Small intestine (tissue), 7 donors: ENCODE results near the gene CTNNAL1. TPM values are rescaled to one million over a fixed set of nuclear protein-coding genes. Genes with fewer than 3 reads are reported as not detected.

Experiments
- DNase-seq, 2 donors: peaks; one replicate each; pipeline versions ENCODE4 v3.0.0 to v3.0.0-alpha.2; 2013
- FAIRE-seq: peaks from 2 replicates; lab custom pipeline; 2012; peaks lifted over from hg19 to GRCh38; lab: Jason Lieb, UNC
- H3K27ac ChIP-seq, 3 donors: one replicate each; pipeline ENCODE4 v1.5.1; 2013; ENCODE audit warnings: low read length in 2 of 3, mild to moderate bottlenecking in 2 of 3, control low read depth in 1 of 3, inconsistent platforms in 1 of 3, low read depth in 1 of 3, moderate library complexity in 1 of 3
- H3K27me3 ChIP-seq, 3 donors: one replicate each; pipeline ENCODE4 v1.6.1; 2013; ENCODE audit warnings: low read length in 3 of 3, inconsistent platforms in 1 of 3; ENCODE audit not compliant: control insufficient read depth in 3 of 3, insufficient read depth in 3 of 3
- H3K36me3 ChIP-seq, 3 donors: one replicate each; pipeline ENCODE4 v1.6.1; 2013; ENCODE audit warnings: low read length in 3 of 3, inconsistent platforms in 1 of 3, low read depth in 1 of 3, mild to moderate bottlenecking in 1 of 3, moderate library complexity in 1 of 3; ENCODE audit not compliant: control insufficient read depth in 3 of 3, insufficient read depth in 2 of 3
- H3K4me1 ChIP-seq, 3 donors: one replicate each; pipeline ENCODE4 v1.6.1; 2013; ENCODE audit warnings: low read length in 2 of 3, inconsistent platforms in 1 of 3, low read depth in 1 of 3, mild to moderate bottlenecking in 1 of 3, moderate library complexity in 1 of 3; ENCODE audit not compliant: control insufficient read depth in 3 of 3, insufficient read depth in 2 of 3
- H3K4me3 ChIP-seq, 3 donors: one replicate each; pipeline ENCODE4 v1.5.1; 2013; ENCODE audit warnings: low read length in 3 of 3, control low read depth in 1 of 3, inconsistent platforms in 1 of 3, low read depth in 1 of 3, mild to moderate bottlenecking in 1 of 3, moderate library complexity in 1 of 3
- H3K9me3 ChIP-seq, 2 donors: one replicate each; pipeline ENCODE4 v1.6.1; 2013; ENCODE audit warnings: low read depth in 1 of 2, low read length in 1 of 2; ENCODE audit not compliant: control insufficient read depth in 2 of 2, insufficient read depth in 1 of 2
- whole genome bisulfite sequencing, 3 donors: extraction: QIAGEN DNeasy Blood & Tissue Kit; methylation state at CpG; one replicate each; pipeline ENCODE4 v1.1.7; 2013; 5-methylcytosine and 5-hydroxymethylcytosine counted together
- polyA plus RNA-seq, 4 donors: library from polyadenylated mRNA; stranded (reverse) in 3 of 4; unstranded in 1 of 4; fragments of 200-250 nt in 3 of 4; fragments of 120-200 nt in 1 of 4; gene quantifications; one replicate each; pipeline versions ENCODE4 v1.2.1 to v1.2.3, GENCODE V29; 2013
- donor health status: healthy with polysubstance abuse.
- donor health status: control.
- donor health status: control.
- donor health status: Bipolar disorder and iron deficiency.
- donor health status: healthy.

CTNNAL1 gene
- polyA plus RNA-seq, 4 donors = 7.8 to 26.6 (median 20.8) TPM

DNA sequence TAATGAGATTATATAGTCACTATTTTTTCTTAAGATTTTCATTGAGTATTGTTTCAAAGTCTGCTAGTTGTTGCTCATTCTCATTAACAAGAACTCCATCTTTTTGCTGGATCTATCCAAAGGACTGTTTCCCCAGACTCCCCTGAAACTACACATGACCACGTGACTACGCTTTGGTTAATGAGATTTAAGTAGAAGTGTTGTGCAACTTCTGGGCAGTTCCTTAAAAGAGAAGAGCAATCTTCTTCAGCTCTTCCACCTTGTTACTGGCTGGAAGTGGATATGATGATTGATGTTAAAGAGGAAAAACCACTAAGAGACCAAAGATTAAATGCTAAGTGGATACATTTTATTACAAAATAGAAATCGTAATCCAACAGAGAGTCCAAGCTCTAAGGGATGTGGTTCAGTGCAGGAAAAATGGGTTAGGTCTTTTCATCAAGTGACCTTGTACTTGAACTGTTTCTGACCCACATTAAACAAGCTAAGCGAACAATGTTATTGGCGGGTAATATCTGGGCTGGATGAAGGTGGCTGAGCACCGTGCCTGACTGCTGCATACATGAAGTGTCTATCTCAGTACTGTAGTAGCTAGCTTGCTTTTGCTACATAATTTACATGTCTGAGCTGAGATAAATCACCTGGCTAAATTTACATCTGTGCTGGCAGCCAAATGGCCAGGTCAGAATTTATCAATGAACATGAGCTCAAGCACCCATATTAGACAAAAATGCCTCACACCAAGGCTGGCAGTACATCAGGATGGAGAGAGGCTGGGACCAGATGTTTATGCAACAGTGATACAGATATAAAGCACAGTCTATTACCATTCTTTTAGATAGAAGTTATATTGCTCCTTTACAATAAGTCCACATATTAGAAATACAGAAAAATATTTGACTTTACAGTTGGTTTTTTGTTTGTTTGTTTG, 7.5 kb upstream of the CTNNAL1 start:
- DNase-seq (no peak), FAIRE-seq (no peak)
- Histone ChIP-seq H3K27me3 (no peaks in the 10 kb centered on the region), H3K9me3 (no peaks in the 10 kb centered on the region), H3K36me3 (peaks cover 0 to 18% (median 12%) of the 10 kb centered on the region in 3 donors), H3K27ac (no peak overlapping the region), H3K4me1 (no peaks in the 10 kb centered on the region), H3K4me3 (no peak overlapping the region)
- 86 to 87% (median 86%) methylated on average over 6 of the region's 6 CpGs for WGBS, 3 donors

- DNase-seq = no peak
- 89 to 93% (median 90%) methylated on average over 3 of the region's 3 CpGs for WGBS, 3 donors
- FAIRE-seq = no peak
Measured at GRCh38 chr9:109020113-109020512, 6.8 kb upstream of the CTNNAL1 start.

DNA sequence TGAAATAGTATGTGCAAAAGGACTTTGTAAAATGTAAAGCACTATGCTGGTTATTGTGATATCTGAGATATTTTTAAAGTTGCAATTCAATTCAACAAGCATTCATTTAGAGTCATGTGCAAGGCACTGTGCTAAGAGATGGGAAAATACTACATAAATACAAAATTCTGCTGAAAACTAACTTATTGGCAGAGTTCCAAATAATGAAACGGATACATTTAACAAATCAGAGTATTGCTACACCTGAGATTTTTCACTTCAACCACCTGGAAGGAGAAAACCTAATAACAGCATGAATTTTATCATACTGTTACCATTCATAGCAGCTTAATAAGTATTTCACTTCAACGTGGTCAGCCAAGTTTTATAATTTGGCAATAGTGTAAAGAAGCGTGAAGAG, 6.1 kb upstream of the CTNNAL1 start:
- Histone ChIP-seq H3K4me1 (peaks cover 0 to 4% (median 0%) of the 10 kb centered on the region in 3 donors), H3K27ac (no peak overlapping the region), H3K4me3 (no peak overlapping the region), H3K27me3 (no peaks in the 10 kb centered on the region), H3K9me3 (no peaks in the 10 kb centered on the region), H3K36me3 (peaks cover 0 to 16% (median 10%) of the 10 kb centered on the region in 3 donors)
- no peak for DNase-seq
- WGBS, 3 donors = 84 to 87% (median 86%) methylated on average over 3 of the region's 3 CpGs
- no peak for FAIRE-seq

More at GRCh38 chr9:109020113-109020512, 6.8 kb upstream of the CTNNAL1 start:
- H3K9me3 ChIP-seq = no peaks in the 10 kb centered on the region
- H3K27ac ChIP-seq = no peak overlapping the region
- no peak overlapping the region for H3K4me3 ChIP-seq
- H3K36me3 ChIP-seq = peaks cover 0 to 17% (median 12%) of the 10 kb centered on the region in 3 donors
- no peaks in the 10 kb centered on the region for H3K27me3 ChIP-seq
- no peaks in the 10 kb centered on the region for H3K4me1 ChIP-seq

GRCh38 chr9:109017493-109017892, 4.2 kb upstream of the CTNNAL1 start:
- 78 to 89% (median 85%) methylated on average over 6 of the region's 6 CpGs for WGBS, 3 donors
- DNase-seq = no peak
- H3K36me3 ChIP-seq = peaks cover 0 to 13% (median 10%) of the 10 kb centered on the region in 3 donors
- peaks cover 0 to 16% (median 0%) of the 10 kb centered on the region in 3 donors for H3K4me1 ChIP-seq
- no peak for FAIRE-seq
- H3K27ac ChIP-seq = no peak overlapping the region
- H3K27me3 ChIP-seq = no peaks in the 10 kb centered on the region
- H3K4me3 ChIP-seq = no peak overlapping the region
- H3K9me3 ChIP-seq = no peaks in the 10 kb centered on the region

DNA sequence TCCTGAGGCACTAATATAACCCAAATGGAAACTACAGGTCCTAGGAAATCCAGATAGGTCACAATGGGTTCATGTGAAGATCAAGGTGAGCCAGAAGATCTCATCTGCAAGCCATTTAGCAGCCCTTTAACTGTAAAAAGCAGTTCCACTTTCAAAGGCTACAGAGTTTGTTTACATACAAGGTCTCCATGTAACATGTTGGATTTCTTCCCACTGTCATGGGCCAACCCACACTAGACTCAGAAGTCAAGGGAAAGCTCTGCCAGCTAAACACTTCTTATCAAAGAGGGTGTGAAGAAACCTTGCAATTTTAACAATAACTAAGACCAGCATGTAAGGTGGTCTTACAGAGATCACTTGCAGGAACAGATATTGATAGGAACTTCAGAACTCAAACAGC, 3.8 kb upstream of the CTNNAL1 start:
- Histone ChIP-seq H3K27ac (no peak overlapping the region), H3K36me3 (peaks cover 0 to 13% (median 10%) of the 10 kb centered on the region in 3 donors), H3K9me3 (no peaks in the 10 kb centered on the region), H3K27me3 (no peaks in the 10 kb centered on the region), H3K4me3 (no peak overlapping the region), H3K4me1 (peaks cover 0 to 20% (median under 1%) of the 10 kb centered on the region in 3 donors)
- DNase-seq (no peak), FAIRE-seq (no peak)

DNA sequence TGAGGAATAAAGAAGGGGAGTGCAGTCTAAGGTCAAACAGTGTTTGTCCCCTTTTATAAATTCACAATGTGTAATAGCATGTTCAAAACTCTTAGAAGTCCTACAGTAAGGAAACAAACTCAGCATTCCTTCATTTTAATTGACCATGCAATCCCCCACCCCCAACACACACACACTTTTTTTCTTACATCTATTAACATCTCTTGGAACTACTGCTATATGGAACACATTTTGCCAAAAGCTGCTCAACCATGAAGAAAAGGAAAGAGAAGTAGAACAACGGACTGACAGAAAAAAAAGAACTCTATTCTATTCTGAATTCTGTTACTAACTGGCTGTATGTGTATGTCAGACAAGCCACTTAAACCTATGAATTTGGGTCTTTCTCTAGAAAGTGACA, 2.8 kb upstream of the CTNNAL1 start:
- H3K4me1 ChIP-seq = peaks cover 0 to 21% (median 3%) of the 10 kb centered on the region in 3 donors
- no peak overlapping the region for H3K27ac ChIP-seq
- DNase-seq = no peak
- no peak overlapping the region for H3K4me3 ChIP-seq
- H3K27me3 ChIP-seq = no peaks in the 10 kb centered on the region
- H3K9me3 ChIP-seq = no peaks in the 10 kb centered on the region
- no peak for FAIRE-seq
- 85 to 95% (median 88%) methylated on average over 1 of the region's 1 CpG for WGBS, 3 donors
- H3K36me3 ChIP-seq = peaks cover 0 to 10% (median 10%) of the 10 kb centered on the region in 3 donors

GRCh38 chr9:109014608-109015280, 1.4 kb upstream of the CTNNAL1 start:
- FAIRE-seq = no peak
- H3K27me3 ChIP-seq = no peaks in the 10 kb centered on the region
- DNase-seq = peak in 1 of 2 donors; percentile 13
- H3K27ac ChIP-seq = peak overlapping the region in 2 of 3 donors; percentile 21 to 75
- 83 to 88% (median 85%) methylated on average over 7 of the region's 7 CpGs for WGBS, 3 donors
- H3K4me1 ChIP-seq = peaks cover 0 to 21% (median 3%) of the 10 kb centered on the region in 3 donors
- peaks cover 0 to 7% (median 3%) of the 10 kb centered on the region in 3 donors for H3K36me3 ChIP-seq
- no peak overlapping the region for H3K4me3 ChIP-seq
- peaks cover 0 to 2% of the 10 kb centered on the region in 2 donors for H3K9me3 ChIP-seq
